HCT116 (cell line): Measurements from ENCODE around the gene LDLRAD4.
A peak's percentile ranks its signal among the peaks of the same experiment; 100 is the strongest.

Experiments
- CTCF ChIP-seq, 3 experiments: fragments of 200-600 bp in 1 of 3; sonication (generic) in 1 of 3; IDR thresholded peaks in 2 of 3; conservative IDR thresholded peaks in 1 of 3; 2 replicates each; pipeline ENCODE4 v1.5.1; 2012 to 2017; ENCODE audit warnings: low read depth in 2 of 3, low read length in 2 of 3, antibody characterized with exemption in 1 of 3, borderline replicate concordance in 1 of 3, control low read depth in 1 of 3, mild to moderate bottlenecking in 1 of 3, mixed read lengths in 1 of 3, mixed run types in 1 of 3, moderate library complexity in 1 of 3; ENCODE audit not compliant: insufficient read depth in 1 of 3
- EZH2 ChIP-seq: fragments of 200-600 bp; sonication (generic); IDR thresholded peaks from 2 replicates; pipeline ENCODE4 v1.6.1; 2017; ENCODE audit warnings: antibody characterized with exemption, mixed run types
- EZH2phosphoT487 ChIP-seq: fragments of 200-600 bp; IDR thresholded peaks from 2 replicates; pipeline ENCODE4 v1.6.1; 2018; ENCODE audit warnings: antibody characterized with exemption, borderline replicate concordance
- JUND ChIP-seq: IDR thresholded peaks from 2 replicates; pipeline ENCODE4 v1.6.1; 2012
- POLR2A ChIP-seq: IDR thresholded peaks from 2 replicates; pipeline ENCODE4 v1.7.0; 2011; ENCODE audit warnings: borderline replicate concordance; ENCODE audit not compliant: insufficient read depth, insufficient read length; ENCODE audit errors: extremely low read depth
- POLR2AphosphoS5 ChIP-seq: IDR thresholded peaks from 2 replicates; pipeline ENCODE4 v1.6.1; 2011; ENCODE audit warnings: mild to moderate bottlenecking, low read depth, low read length, moderate library complexity
- REST ChIP-seq: IDR thresholded peaks from 2 replicates; pipeline ENCODE4 v1.6.1; 2012; ENCODE audit warnings: low read depth
- SIN3A ChIP-seq: IDR thresholded peaks from 2 replicates; pipeline ENCODE4 v1.6.1; 2012; ENCODE audit warnings: low read depth
- TCF7L2 ChIP-seq: IDR thresholded peaks from 2 replicates; pipeline ENCODE4 v1.7.0; 2011; ENCODE audit warnings: borderline replicate concordance, inconsistent platforms; ENCODE audit not compliant: insufficient read depth, insufficient read length; ENCODE audit errors: extremely low read depth

GRCh38 chr18:13409997-13410396 lies 191.4 kb downstream of the LDLRAD4 start:
- TF ChIP-seq POLR2A, result no peak
- TF ChIP-seq CTCF (IDR thresholded peaks at IDR 0.05 in 2 of 3, conservative IDR thresholded peaks at IDR 0.05 in 1 of 3; ENCODE audit: borderline replicate concordance in 1 of 3, insufficient read depth in 1 of 3, low read depth in 2 of 3, low read length in 2 of 3), result peak in 1 of 3 experiments; percentile 18; a peak in 1 of 6 replicates
- TF ChIP-seq JUND, result no peak
- no peak for TF ChIP-seq SIN3A
- TF ChIP-seq EZH2, result no peak
- TF ChIP-seq EZH2phosphoT487, result no peak
- no peak for TF ChIP-seq POLR2AphosphoS5
- TF ChIP-seq TCF7L2, result no peak
- TF ChIP-seq REST, result no peak
